BE2C (cell line): Measurements from ENCODE around the gene RHOD.

ENCODE experiments used
- DNase-seq: peaks from one replicate; pipeline ENCODE4 v3.0.0-alpha.2; 2020
- H3K27me3 ChIP-seq: fragments of 250-450 bp; sonication (Bioruptor Pico); 2 replicates; pipeline ENCODE4 v1.5.1; 2020; ENCODE audit warnings: mild to moderate bottlenecking
- H3K36me3 ChIP-seq: fragments of 250-450 bp; sonication (Bioruptor Pico); 2 replicates; pipeline ENCODE4 v1.5.1; 2020; ENCODE audit warnings: mild to moderate bottlenecking
- H3K4me1 ChIP-seq: fragments of 250-450 bp; sonication (Bioruptor Pico); 2 replicates; pipeline ENCODE4 v1.5.1; 2020
- H3K4me3 ChIP-seq: 2 replicates; pipeline ENCODE4 v1.5.1; 2011; ENCODE audit warnings: low read depth, low read length
- H3K9me3 ChIP-seq: fragments of 250-450 bp; sonication (Bioruptor Pico); 2 replicates; pipeline ENCODE4 v1.5.1; 2020
- TF ChIP-seq, protein P1 (sequence below): IDR thresholded peaks from 2 replicates; pipeline ENCODE4 v1.5.1; 2012; ENCODE audit warnings: mild to moderate bottlenecking, low read depth, low read length

RHOD gene

DNA sequence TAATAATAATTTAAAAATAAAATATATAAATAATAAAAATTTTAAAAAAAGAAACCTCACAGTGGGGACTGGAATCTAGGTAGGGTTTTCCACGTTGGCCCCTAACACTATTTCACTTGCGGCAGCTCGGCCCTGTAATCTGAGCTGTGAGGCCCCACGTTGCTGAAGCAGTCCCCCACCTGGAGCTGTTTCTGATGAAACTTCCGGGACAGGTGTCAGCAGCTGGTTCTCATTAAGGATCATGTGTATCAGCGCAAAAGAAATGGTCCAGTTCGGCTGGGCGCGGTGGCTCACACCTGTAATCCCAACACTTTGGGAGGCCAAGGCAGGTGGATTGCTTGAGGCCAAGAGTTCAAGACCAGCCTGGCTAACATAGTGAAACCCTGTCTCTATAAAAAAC lies 17.3 kb downstream of the RHOD start:
- Histone ChIP-seq H3K4me1 (no peaks in the 10 kb centered on the region), H3K36me3 (no peaks in the 10 kb centered on the region), H3K9me3 (no peaks in the 10 kb centered on the region), H3K4me3 (no peak overlapping the region), H3K27me3 (no peaks in the 10 kb centered on the region)
- TF ChIP-seq, protein P1, sequence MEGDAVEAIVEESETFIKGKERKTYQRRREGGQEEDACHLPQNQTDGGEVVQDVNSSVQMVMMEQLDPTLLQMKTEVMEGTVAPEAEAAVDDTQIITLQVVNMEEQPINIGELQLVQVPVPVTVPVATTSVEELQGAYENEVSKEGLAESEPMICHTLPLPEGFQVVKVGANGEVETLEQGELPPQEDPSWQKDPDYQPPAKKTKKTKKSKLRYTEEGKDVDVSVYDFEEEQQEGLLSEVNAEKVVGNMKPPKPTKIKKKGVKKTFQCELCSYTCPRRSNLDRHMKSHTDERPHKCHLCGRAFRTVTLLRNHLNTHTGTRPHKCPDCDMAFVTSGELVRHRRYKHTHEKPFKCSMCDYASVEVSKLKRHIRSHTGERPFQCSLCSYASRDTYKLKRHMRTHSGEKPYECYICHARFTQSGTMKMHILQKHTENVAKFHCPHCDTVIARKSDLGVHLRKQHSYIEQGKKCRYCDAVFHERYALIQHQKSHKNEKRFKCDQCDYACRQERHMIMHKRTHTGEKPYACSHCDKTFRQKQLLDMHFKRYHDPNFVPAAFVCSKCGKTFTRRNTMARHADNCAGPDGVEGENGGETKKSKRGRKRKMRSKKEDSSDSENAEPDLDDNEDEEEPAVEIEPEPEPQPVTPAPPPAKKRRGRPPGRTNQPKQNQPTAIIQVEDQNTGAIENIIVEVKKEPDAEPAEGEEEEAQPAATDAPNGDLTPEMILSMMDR = no peak
- DNase-seq = no peak

DNA sequence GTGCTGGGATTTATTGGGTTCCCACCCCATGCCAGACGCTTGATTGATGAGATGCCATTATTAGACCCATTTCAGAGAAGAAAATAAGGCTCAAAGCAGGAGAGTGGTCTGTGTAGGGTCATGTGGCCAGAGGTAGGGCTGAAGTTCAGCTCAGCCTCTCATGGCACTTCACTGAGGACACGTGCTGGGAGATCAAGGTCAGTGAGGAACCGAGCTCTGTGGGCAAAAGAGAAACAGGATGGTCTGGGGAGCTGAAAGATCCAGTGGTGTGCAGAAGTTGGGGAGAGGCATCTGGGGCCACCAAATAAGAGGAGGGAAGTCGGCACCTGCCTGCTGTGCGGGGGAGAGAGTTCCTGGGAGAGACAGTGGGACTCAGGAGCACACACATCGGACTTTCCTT lies 19.6 kb downstream of the RHOD start:
- no peak overlapping the region for H3K4me3 ChIP-seq
- no peaks in the 10 kb centered on the region for H3K27me3 ChIP-seq
- no peaks in the 10 kb centered on the region for H3K36me3 ChIP-seq
- DNase-seq = no peak
- TF ChIP-seq, protein P1 = no peak
- H3K9me3 ChIP-seq = no peaks in the 10 kb centered on the region
- H3K4me1 ChIP-seq = no peaks in the 10 kb centered on the region

DNA sequence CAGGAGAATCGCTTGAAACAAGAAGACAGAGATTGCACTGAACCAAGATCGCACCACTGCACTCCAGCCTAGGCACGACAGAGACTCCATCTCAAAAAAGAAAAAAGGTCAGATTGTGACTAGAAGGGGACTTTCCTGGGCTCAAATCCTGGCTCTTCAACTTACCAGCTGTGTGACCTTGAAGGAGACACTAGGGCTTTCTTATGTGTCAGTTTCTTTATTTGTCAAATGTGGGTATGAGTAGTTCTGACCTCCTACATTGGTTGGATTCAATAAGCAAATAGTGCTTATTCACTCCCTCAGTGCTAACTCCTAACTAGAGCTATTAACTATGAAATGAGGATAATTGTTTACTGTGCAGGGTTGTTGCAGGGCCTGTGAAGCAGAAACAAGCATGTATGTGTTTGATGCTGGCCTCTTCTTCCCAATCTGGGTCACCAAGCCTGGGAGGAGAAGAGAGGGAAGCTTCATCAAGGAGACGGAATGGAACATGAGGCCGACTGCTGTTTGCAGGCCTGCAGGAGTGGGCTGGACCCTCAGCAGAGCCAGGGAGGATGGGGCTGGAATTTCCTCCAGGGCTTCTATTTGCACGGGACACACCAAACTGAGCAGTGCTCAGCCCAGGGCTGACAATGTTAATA lies 22.5 kb downstream of the RHOD start:
- TF ChIP-seq, protein P1 = no peak
- Histone ChIP-seq H3K9me3 (no peaks in the 10 kb centered on the region), H3K4me3 (no peak overlapping the region), H3K36me3 (no peaks in the 10 kb centered on the region), H3K4me1 (no peaks in the 10 kb centered on the region), H3K27me3 (no peaks in the 10 kb centered on the region)
- DNase-seq = no peak

DNA sequence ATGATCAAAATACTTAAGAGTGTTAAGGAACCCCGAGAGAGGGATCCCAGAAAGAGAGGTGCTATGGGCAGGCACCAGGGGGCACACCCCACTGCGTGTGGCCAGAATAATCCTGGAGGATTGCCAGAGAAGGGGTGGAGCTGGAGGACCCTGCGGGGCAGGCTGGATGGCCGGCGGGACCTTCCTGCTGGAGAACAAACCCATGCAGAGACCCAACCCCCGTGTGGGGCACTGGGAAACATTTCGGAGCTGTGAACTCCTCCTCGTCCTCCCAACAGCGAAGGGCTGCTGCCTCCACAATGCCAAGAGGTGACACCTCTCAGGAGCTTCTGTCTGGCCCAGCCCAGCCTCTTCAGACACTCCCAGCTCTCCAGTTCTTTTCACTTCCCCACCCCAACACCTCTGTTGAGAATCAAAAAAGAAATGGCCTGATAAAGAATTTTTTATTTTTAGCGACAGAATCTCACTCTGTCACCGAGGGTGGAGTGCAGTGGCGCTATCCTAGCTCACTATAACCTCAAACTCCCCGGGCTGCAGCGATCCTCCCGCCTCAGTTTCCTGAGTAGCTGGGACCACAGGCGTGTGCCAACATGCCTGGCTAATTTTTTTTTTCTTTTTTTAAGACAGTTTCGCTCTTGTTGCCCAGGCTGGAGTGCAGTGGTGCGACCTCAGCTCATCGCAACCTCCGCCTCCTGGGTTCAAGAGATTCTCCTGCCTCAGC lies 25.6 kb downstream of the RHOD start:
- Histone ChIP-seq H3K4me3 (no peak overlapping the region), H3K27me3 (no peaks in the 10 kb centered on the region), H3K4me1 (no peaks in the 10 kb centered on the region), H3K36me3 (no peaks in the 10 kb centered on the region), H3K9me3 (no peaks in the 10 kb centered on the region)
- TF ChIP-seq, protein P1 = no peak
- no peak for DNase-seq

DNA sequence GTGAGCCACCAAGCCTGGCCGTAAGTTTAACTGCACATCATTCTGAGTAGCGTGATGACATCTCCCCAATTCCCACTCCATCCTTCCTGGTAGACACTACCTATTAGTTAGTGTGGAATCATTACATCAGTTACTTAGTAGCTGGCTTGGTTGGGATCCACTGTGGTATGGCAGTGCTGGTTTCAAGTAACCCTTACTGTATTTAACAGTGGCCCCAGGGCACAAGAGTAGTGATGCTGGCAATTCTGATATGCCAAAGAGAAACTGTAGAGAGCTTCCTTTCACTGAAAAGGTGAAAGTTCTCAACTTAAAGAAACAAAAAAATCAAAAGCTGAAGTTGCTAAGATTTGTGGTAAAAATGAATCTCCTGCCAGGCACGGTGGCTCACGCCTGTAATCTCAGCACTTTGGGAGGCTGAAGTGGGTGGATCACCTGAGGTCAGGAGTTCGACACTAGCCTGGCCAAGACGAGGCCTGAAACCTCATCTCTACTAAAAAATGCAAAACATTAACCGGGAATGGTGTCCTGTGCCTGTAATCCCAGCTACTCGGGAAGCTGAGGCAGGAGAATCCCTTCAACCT lies 27.2 kb downstream of the RHOD start:
- H3K27me3 ChIP-seq = no peaks in the 10 kb centered on the region
- no peaks in the 10 kb centered on the region for H3K36me3 ChIP-seq
- DNase-seq = no peak
- H3K9me3 ChIP-seq = no peaks in the 10 kb centered on the region
- no peak overlapping the region for H3K4me3 ChIP-seq
- H3K4me1 ChIP-seq = no peaks in the 10 kb centered on the region
- TF ChIP-seq, protein P1 = no peak

DNA sequence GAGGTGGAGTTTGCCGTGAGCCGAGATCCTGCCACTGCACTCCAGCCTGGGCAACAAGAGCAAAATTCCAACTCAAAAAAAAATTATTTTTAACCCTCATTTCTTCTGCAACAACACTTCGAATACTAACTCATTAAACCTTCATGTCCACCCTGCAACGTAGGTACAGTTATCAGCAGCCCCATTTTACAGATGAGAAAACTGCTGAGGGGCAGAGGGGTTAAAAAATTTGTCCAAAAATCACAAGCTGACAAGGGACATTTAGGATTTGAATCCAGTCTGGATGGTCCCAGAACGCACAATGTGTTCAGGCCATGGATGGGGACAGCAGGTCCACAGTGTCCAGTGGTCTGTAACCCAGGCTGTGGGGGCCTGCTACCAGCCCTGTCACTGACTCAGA lies 29.0 kb downstream of the RHOD start:
- Histone ChIP-seq H3K9me3 (no peaks in the 10 kb centered on the region), H3K4me3 (no peak overlapping the region), H3K4me1 (no peaks in the 10 kb centered on the region), H3K27me3 (no peaks in the 10 kb centered on the region), H3K36me3 (no peaks in the 10 kb centered on the region)
- DNase-seq = no peak
- TF ChIP-seq, protein P1 = no peak
